IPS DF 6.9 (cell line): ENCODE measurements around the gene USP34.

Experiments used
- DNase-seq: peaks from one replicate; pipeline ENCODE4 v3.0.0-alpha.2; 2013; ENCODE audit warnings: low read depth, low spot score
- H3K27ac ChIP-seq: one replicate; pipeline ENCODE4 v1.5.1; 2013; ENCODE audit warnings: low read length, control low read depth
- H3K27me3 ChIP-seq: 2 replicates; pipeline ENCODE4 v1.6.1; 2013; ENCODE audit warnings: mild to moderate bottlenecking, low read length; ENCODE audit not compliant: control insufficient read depth, insufficient read depth
- H3K36me3 ChIP-seq: 2 replicates; pipeline ENCODE4 v1.6.1; 2013; ENCODE audit warnings: low read length; ENCODE audit not compliant: control insufficient read depth, insufficient read depth
- H3K4me1 ChIP-seq: 2 replicates; pipeline ENCODE4 v1.6.1; 2013; ENCODE audit warnings: low read length; ENCODE audit not compliant: control insufficient read depth, insufficient read depth
- H3K4me3 ChIP-seq: 2 replicates; pipeline ENCODE4 v1.5.1; 2013; ENCODE audit warnings: mild to moderate bottlenecking, low read length
- H3K9me3 ChIP-seq: 2 replicates; pipeline ENCODE4 v1.6.1; 2013; ENCODE audit warnings: low read length, inconsistent platforms; ENCODE audit not compliant: control insufficient read depth, insufficient read depth
- WGBS: extraction: QIAGEN DNeasy Blood & Tissue Kit; methylation state at CpG from one replicate; pipeline ENCODE4 v1.1.7; 2013; ENCODE audit warnings: mixed read lengths, missing lambda C conversion rate; ENCODE audit not compliant: insufficient read length, insufficient coverage; 5-methylcytosine and 5-hydroxymethylcytosine counted together

Gene USP34

DNA sequence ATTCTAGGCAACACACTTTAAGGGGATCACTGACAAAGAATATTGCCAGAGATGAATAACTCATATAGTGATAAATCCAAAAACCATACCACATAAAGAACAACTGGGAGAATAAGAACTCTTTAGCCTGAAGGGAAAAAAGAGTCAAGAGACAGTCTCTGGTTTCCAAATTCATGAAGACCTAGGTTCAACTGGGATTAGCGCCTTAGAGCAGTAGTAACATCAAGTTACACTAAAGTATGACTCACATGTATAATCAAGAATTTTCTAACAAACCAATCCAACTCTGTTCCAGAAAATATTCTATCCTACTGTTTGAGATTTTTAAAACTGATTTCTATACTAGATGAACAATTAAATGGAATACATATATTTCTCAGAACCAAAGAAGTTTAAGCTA, 93.8 kb downstream of the USP34 start:
- no peak overlapping the region for H3K27ac ChIP-seq
- H3K36me3 ChIP-seq: peaks cover 2% of the 10 kb centered on the region; the same call in 1 of the 2 replicates
- no peaks in the 10 kb centered on the region for H3K9me3 ChIP-seq
- H3K4me3 ChIP-seq: no peak overlapping the region
- no peaks in the 10 kb centered on the region for H3K27me3 ChIP-seq
- H3K4me1 ChIP-seq: no peaks in the 10 kb centered on the region
- DNase-seq: no peak
- WGBS: no CpG with 5 or more reads among the region's 1 CpG

DNA sequence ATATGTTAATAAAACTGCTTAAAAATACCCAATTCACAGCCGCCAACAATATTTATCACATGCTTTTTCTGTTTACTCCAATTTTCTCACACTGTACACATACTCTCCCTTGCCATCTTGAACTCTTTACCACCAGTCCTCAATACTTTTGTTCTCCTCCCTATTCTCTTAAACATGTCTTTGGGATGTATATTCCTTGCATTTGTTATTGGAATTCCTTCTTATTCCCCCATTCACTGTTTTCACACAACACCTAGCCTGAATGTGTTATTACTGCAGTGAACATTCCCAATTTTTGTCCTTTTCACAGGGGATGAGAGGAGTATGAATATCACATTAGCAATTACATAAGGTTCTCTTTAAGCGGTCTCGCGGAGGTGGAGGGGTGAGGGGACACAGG, 94.7 kb downstream of the USP34 start:
- DNase-seq: no peak
- peaks cover 2% of the 10 kb centered on the region; the same call in 1 of the 2 replicates for H3K36me3 ChIP-seq
- H3K4me3 ChIP-seq: no peak overlapping the region
- H3K9me3 ChIP-seq: no peaks in the 10 kb centered on the region
- H3K4me1 ChIP-seq: no peaks in the 10 kb centered on the region
- no peak overlapping the region for H3K27ac ChIP-seq
- no CpG with 5 or more reads among the region's 4 CpGs for WGBS
- H3K27me3 ChIP-seq: no peaks in the 10 kb centered on the region

DNA sequence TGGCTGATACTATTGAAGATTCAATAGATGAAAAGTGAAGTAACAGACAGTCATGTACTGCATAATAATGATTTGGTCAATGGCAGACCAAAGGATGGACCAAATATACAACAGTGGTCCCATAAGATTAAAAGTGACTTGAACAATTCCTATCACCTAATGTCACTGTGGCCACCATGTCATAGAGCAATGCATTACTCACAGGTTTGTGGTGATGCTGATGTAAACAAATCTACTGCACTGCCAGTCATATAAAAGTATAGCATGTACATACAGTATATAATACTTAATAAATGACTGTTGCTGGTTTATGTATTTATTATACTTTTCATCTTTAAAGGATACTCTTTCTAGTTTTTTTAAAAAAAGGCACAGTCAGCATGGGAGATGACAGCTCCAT, 99.9 kb downstream of the USP34 start:
- Histone ChIP-seq H3K27me3 (no peaks in the 10 kb centered on the region), H3K4me1 (no peaks in the 10 kb centered on the region), H3K36me3 (no peaks in the 10 kb centered on the region), H3K9me3 (no peaks in the 10 kb centered on the region), H3K4me3 (no peak overlapping the region), H3K27ac (no peak overlapping the region)
- DNase-seq: no peak

DNA sequence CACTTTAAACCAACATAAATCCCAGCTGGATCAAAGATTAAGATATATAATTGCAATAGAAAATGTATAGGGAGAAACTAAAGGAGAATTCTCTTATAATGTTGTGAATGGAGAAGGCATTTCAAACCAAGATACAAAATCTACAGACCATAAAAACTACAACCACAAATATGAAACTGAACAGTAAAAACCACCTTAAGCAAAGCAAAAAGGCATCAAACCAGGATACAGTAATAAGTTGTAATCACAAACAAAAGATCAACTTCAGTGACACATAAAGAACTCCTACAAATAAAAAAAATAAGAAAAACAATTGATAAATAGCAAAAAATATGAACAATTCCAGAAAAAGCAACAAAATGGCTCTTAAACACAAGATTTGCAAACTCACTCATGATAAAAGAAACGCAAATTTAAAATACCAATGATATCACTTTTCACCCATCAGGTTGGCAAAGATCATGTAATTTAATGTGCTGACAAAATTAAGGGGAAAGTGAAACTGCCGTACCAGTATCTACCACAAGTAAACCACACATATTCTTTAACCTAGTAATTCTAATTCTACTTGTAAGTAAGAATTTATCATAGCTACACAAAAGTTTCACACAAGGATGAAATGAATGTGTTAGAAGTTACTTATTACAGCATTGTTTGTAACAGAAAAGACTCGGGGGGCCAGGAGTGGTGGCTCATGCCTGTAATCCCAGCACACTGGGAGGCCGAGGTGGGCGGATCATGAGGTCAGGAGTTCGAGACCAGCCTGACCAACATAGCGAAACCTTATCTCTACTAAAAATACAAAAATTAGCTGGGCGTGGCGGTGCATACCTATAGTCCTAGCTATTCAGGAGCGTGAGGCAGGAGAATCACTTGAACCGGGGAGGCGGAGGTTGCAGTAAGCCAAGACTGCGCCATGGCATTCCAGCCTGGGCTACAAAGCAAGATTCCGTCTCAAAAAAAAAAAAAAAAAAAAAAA, 101.9 kb downstream of the USP34 start:
- H3K4me1 ChIP-seq: no peaks in the 10 kb centered on the region
- no peak overlapping the region for H3K4me3 ChIP-seq
- H3K27me3 ChIP-seq: no peaks in the 10 kb centered on the region
- no peak overlapping the region for H3K27ac ChIP-seq
- no peaks in the 10 kb centered on the region for H3K9me3 ChIP-seq
- WGBS: no CpG with 5 or more reads among the region's 14 CpGs
- no peak for DNase-seq
- H3K36me3 ChIP-seq: no peaks in the 10 kb centered on the region

DNA sequence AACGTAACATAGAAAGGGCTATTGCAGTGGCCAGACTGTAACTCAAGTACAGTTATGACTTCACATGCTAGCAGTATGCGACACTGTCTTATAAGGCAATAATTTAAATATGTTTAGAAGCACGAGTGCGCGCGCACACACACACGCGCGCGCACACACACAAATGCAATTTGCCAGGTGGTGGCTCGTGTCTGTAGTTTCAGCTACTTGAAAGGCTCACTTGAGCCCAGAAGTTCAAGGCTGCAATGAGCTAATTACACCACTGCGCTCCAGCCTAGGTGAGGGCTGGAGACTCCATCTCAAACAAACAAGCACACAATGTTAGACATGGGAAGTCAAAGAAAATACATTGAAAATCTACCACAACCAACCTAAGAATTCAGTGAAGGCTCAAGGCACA, 103.7 kb downstream of the USP34 start:
- no peaks in the 10 kb centered on the region for H3K27me3 ChIP-seq
- no CpG with 5 or more reads among the region's 12 CpGs for WGBS
- H3K27ac ChIP-seq: no peak overlapping the region
- DNase-seq: no peak
- H3K4me1 ChIP-seq: no peaks in the 10 kb centered on the region
- no peak overlapping the region for H3K4me3 ChIP-seq
- no peaks in the 10 kb centered on the region for H3K9me3 ChIP-seq
- no peaks in the 10 kb centered on the region for H3K36me3 ChIP-seq

DNA sequence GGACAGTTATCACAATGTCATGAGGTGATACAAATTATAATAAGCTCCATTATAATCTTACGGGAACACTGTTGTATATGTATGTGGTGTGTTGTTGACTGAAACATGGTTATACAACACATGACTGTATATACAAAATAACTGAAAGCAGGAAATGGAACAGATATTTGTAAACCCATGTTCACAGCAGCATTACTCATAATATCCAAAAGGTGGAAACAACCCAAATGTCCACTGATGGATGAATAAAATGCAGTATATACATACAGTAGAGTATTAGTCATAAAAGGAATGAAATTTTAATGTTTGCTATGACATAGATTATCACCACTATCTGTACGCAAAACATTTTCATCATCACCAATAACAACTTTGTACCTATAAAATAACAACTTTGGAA, 107.3 kb downstream of the USP34 start:
- Histone ChIP-seq H3K36me3 (no peaks in the 10 kb centered on the region), H3K27me3 (no peaks in the 10 kb centered on the region), H3K27ac (no peak overlapping the region), H3K9me3 (no peaks in the 10 kb centered on the region), H3K4me3 (no peak overlapping the region), H3K4me1 (no peaks in the 10 kb centered on the region)
- no peak for DNase-seq
- no CpG with 5 or more reads among the region's 2 CpGs for WGBS

DNA sequence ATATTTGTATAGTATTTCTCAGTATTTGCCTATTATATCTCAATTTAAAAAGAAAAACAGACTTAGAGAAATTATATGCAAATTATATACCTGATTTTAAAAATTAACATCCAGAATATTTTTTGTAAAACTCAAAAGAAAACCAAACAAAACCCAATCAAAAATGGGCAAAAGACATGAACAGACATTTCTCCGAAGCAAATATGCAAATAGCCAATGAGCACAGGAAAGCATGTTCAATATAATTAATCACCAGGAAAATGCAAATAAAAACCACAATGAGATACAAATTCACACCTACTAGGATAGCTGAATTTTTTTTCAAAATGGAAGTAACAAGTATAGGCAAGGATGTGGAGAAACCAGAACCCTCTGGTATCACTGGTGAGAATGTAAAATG, 108.0 kb downstream of the USP34 start:
- Histone ChIP-seq H3K4me3 (no peak overlapping the region), H3K27ac (no peak overlapping the region), H3K4me1 (no peaks in the 10 kb centered on the region), H3K9me3 (no peaks in the 10 kb centered on the region), H3K36me3 (no peaks in the 10 kb centered on the region), H3K27me3 (no peaks in the 10 kb centered on the region)
- no CpG with 5 or more reads among the region's 1 CpG for WGBS
- DNase-seq: no peak

DNA sequence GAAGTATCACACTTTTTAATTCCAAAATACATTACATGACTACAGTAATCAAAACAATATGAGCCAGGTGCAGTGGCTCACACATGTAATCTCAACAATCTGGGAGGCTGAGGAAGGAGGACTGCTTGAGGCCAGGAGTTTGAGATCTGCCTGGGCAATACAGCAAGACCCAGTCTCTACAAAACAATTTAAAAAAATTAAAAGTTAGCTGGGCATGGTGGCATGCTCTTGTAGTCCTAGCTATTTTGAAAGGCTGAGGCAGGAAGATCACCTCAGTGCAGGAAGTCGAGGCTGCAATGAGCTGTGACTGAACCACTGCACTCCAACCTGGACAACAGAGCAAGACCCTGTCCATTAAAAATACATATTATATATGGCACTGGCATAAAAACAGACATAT, 109.8 kb downstream of the USP34 start:
- Histone ChIP-seq H3K27me3 (no peaks in the 10 kb centered on the region), H3K36me3 (no peaks in the 10 kb centered on the region), H3K9me3 (no peaks in the 10 kb centered on the region), H3K4me1 (no peaks in the 10 kb centered on the region), H3K4me3 (no peak overlapping the region), H3K27ac (no peak overlapping the region)
- WGBS: no CpG with 5 or more reads among the region's 1 CpG
- DNase-seq: no peak

DNA sequence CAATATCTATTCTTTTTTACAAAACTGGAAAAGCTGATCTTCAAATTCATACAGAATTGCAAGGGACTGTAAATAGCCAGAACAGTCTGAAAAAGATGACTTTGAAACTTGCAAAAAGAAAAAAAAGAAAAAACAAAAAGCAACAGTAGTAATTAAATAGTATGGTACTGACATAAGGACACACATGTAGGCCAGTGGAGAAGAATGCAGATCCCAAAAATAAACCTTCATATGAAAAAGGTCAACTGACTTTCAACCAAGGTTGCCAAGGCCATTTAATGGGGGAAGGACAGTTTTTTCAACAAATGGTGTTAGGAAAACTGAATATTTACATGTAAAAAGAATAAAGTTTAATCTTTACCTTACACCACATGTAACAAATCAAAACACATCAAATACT, 111.8 kb downstream of the USP34 start:
- H3K27me3 ChIP-seq: no peaks in the 10 kb centered on the region
- no peaks in the 10 kb centered on the region for H3K9me3 ChIP-seq
- no peak for DNase-seq
- no peak overlapping the region for H3K4me3 ChIP-seq
- H3K36me3 ChIP-seq: no peaks in the 10 kb centered on the region
- H3K4me1 ChIP-seq: no peaks in the 10 kb centered on the region
- no peak overlapping the region for H3K27ac ChIP-seq

DNA sequence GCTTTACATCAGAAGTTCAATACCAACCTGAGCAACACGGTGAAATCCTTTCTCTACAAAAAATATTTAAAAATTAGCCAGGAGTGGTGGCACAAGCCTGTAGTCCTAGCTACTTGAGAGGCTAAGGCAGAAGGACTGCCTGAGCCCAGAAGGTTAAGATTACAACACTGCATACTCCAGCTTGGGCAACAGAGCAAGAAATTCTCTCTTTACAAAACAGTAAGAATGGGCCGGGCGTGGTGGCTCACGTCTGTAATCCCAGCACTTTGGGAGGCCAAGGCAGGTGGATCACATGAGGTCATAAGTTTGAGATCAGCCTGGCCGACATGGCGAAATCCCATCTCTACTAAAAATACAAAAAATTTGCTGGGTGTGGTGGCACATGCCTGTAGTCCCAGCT, 113.2 kb downstream of the USP34 start:
- Histone ChIP-seq H3K36me3 (no peaks in the 10 kb centered on the region), H3K27ac (no peak overlapping the region), H3K4me1 (no peaks in the 10 kb centered on the region), H3K4me3 (no peak overlapping the region), H3K9me3 (no peaks in the 10 kb centered on the region), H3K27me3 (no peaks in the 10 kb centered on the region)
- DNase-seq: no peak
- no CpG with 5 or more reads among the region's 6 CpGs for WGBS

DNA sequence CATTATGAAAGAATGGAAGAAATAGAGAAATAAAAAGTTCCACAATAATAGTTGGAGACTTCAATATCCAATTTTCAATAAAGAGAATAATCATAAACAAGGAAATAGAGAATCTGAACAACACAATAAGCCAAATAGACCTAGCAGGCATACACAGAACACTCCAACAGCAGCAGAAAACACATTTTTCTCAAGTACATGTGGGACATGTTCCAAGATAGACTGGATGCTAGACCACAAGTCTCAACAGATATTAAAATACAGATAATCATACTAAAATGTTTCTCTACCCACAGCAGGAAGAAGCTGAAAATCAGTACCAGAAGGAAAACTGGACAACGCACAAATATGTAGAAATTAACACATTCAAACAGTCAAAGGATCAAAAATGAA, 113.9 kb downstream of the USP34 start:
- no peaks in the 10 kb centered on the region for H3K36me3 ChIP-seq
- H3K9me3 ChIP-seq: no peaks in the 10 kb centered on the region
- H3K4me3 ChIP-seq: no peak overlapping the region
- no peak overlapping the region for H3K27ac ChIP-seq
- H3K27me3 ChIP-seq: no peaks in the 10 kb centered on the region
- DNase-seq: no peak
- no CpG with 5 or more reads among the region's 1 CpG for WGBS
- H3K4me1 ChIP-seq: no peaks in the 10 kb centered on the region
